ENCODE results near the gene LAMA2.

- TF ChIP-seq POLR2A (IDR thresholded peaks at IDR 0.05) (no peak), CTCF (IDR thresholded peaks at IDR 0.05) (no peak)
Measured at GRCh38 chr6:129211626-129212025, 328.7 kb downstream of the LAMA2 start.
